Esophagus squamous epithelium (tissue), 4 donors: ENCODE data around the gene ACTR3.

Source experiments
- CTCF ChIP-seq, 6 experiments: fragments of 450-650 bp in 4 of 6; fragments of 200-600 bp in 2 of 6; sonication (generic) in 2 of 6; IDR thresholded peaks; one replicate each; pipeline ENCODE4 v1.5.1; 2016 to 2019; ENCODE audit warnings: antibody characterized with exemption in 6 of 6, mild to moderate bottlenecking in 4 of 6, moderate library complexity in 4 of 6
- POLR2A ChIP-seq, 4 donors: fragments of 450-650 bp; IDR thresholded peaks; one replicate each; pipeline ENCODE4 v1.6.1; 2017; ENCODE audit warnings: antibody characterized with exemption in 4 of 4, mild to moderate bottlenecking in 4 of 4, moderate library complexity in 3 of 4

GRCh38 chr2:113940891-113941290 lies 51.0 kb downstream of the ACTR3 start:
- TF ChIP-seq CTCF (IDR thresholded peaks at IDR 0.05) = no peak
- no peak for TF ChIP-seq POLR2A (IDR thresholded peaks at IDR 0.05)
